Neural cell (in vitro differentiated cells): ENCODE results near the gene RPS27L. TPM values are rescaled to one million over a fixed set of nuclear protein-coding genes. Genes with fewer than 3 reads are reported as not detected.

Experiments
- H2AFZ ChIP-seq: fragments of 200-600, 300-800 bp; sonication (generic), shearing (Covaris generic); 2 replicates; pipeline ENCODE4 v1.6.0; 2014; ENCODE audit warnings: low read depth, mild to moderate bottlenecking, antibody characterized with exemption, low read length, moderate library complexity
- H3F3A ChIP-seq: fragments of 200-600 bp; shearing (Covaris generic); 2 replicates; pipeline ENCODE4 v1.6.1; 2016; ENCODE audit warnings: mild to moderate bottlenecking, moderate library complexity, mixed read lengths, antibody characterized with exemption, low read length; ENCODE audit not compliant: insufficient read depth, poor library complexity, severe bottlenecking
- H3K27ac ChIP-seq: fragments of 200-600, 300-800 bp; sonication (generic), shearing (Covaris generic); 2 replicates; pipeline ENCODE4 v1.5.1; 2014; ENCODE audit warnings: mild to moderate bottlenecking, low read length, moderate library complexity
- H3K27me3 ChIP-seq: fragments of 300-800, 200-600 bp; sonication (generic), shearing (Covaris generic); 2 replicates; pipeline ENCODE4 v1.6.0; 2014; ENCODE audit warnings: mild to moderate bottlenecking, low read depth, low read length, moderate library complexity; ENCODE audit not compliant: insufficient read depth
- H3K36me3 ChIP-seq: fragments of 300-800, 200-600 bp; sonication (generic), shearing (Covaris generic); 2 replicates; pipeline ENCODE4 v1.5.1; 2014; ENCODE audit warnings: mild to moderate bottlenecking, antibody characterized with exemption, low read length, moderate library complexity; ENCODE audit not compliant: insufficient read depth
- H3K4me2 ChIP-seq: fragments of 300-800, 200-600 bp; sonication (generic), shearing (Covaris generic); 2 replicates; pipeline ENCODE4 v1.6.0; 2014; ENCODE audit warnings: mild to moderate bottlenecking, low read length
- H3K4me3 ChIP-seq: fragments of 300-800, 200-600 bp; sonication (generic), shearing (Covaris generic); 2 replicates; pipeline ENCODE4 v1.5.1; 2014; ENCODE audit warnings: mild to moderate bottlenecking, low read length, moderate library complexity
- H3K79me2 ChIP-seq: fragments of 200-600 bp; shearing (Covaris generic); replicated peaks from 2 replicates; pipeline ENCODE4 v1.6.0; 2014; ENCODE audit warnings: mild to moderate bottlenecking, low read length, moderate library complexity; ENCODE audit not compliant: insufficient read depth
- H3K9ac ChIP-seq: fragments of 300-800, 200-600 bp; sonication (generic), shearing (Covaris generic); 2 replicates; pipeline ENCODE4 v1.6.1; 2016; ENCODE audit warnings: mild to moderate bottlenecking, low read length, mixed read lengths
- H3K9me2 ChIP-seq: fragments of 200-600 bp; shearing (Covaris generic); 2 replicates; pipeline ENCODE4 v1.6.1; 2016; ENCODE audit warnings: mild to moderate bottlenecking, low read length, mixed read lengths; ENCODE audit not compliant: insufficient read depth
- H3K9me3 ChIP-seq: fragments of 200-600, 300-800 bp; sonication (generic), shearing (Covaris generic); 2 replicates; pipeline ENCODE4 v1.6.1; 2016; ENCODE audit warnings: mild to moderate bottlenecking, mixed run types, low read length, moderate library complexity, mixed read lengths
- H4K20me1 ChIP-seq: fragments of 200-600 bp; shearing (Covaris generic); 2 replicates; pipeline ENCODE4 v1.6.1; 2016; ENCODE audit warnings: mild to moderate bottlenecking, mixed run types; ENCODE audit not compliant: insufficient read depth
- CTCF ChIP-seq: fragments of 450-650 bp; IDR thresholded peaks from 2 replicates; pipeline ENCODE4 v1.5.1; 2014; ENCODE audit warnings: antibody characterized with exemption, mild to moderate bottlenecking, moderate library complexity; ENCODE audit not compliant: poor library complexity, severe bottlenecking
- EP300 ChIP-seq: fragments of 450-650 bp; conservative IDR thresholded peaks from 2 replicates; pipeline ENCODE4 v1.6.1; 2014; ENCODE audit warnings: antibody characterized with exemption, mild to moderate bottlenecking, moderate library complexity; ENCODE audit not compliant: poor library complexity, severe bottlenecking
- EZH2 ChIP-seq: fragments of 200-600, 300-800 bp; shearing (Covaris generic), sonication (generic); IDR thresholded peaks from 2 replicates; pipeline ENCODE4 v1.6.1; 2014; ENCODE audit warnings: antibody characterized with exemption, low read length, borderline replicate concordance, mild to moderate bottlenecking; ENCODE audit not compliant: insufficient read depth, poor library complexity, severe bottlenecking
- MXI1 ChIP-seq: fragments of 450-650 bp; conservative IDR thresholded peaks from 2 replicates; pipeline ENCODE4 v1.6.1; 2014; ENCODE audit warnings: antibody characterized with exemption, mild to moderate bottlenecking; ENCODE audit not compliant: poor library complexity, severe bottlenecking
- POLR2AphosphoS5 ChIP-seq: IDR thresholded peaks from 2 replicates; pipeline ENCODE4 v1.6.1; 2012
- RAD21 ChIP-seq: fragments of 450-650 bp; conservative IDR thresholded peaks from 2 replicates; pipeline ENCODE4 v1.6.1; 2014; ENCODE audit warnings: antibody characterized with exemption, mild to moderate bottlenecking, moderate library complexity
- REST ChIP-seq: IDR thresholded peaks from 2 replicates; pipeline ENCODE4 v1.6.1; 2012; ENCODE audit warnings: borderline replicate concordance
- SMC3 ChIP-seq: fragments of 450-650 bp; conservative IDR thresholded peaks from 2 replicates; pipeline ENCODE4 v1.6.1; 2014; ENCODE audit warnings: antibody characterized with exemption, mild to moderate bottlenecking, moderate library complexity; ENCODE audit not compliant: poor library complexity
- TAF1 ChIP-seq: IDR thresholded peaks from 2 replicates; pipeline ENCODE4 v1.6.1; 2012; ENCODE audit warnings: low read depth
- polyA plus RNA-seq: library from polyadenylated mRNA; depleted of rRNA; stranded (reverse); fragments of >200 nt; gene quantifications from 2 replicates; pipeline ENCODE4 v1.2.3, GENCODE V29; 2014

Gene RPS27L
- polyA plus RNA-seq, 1 donor from 2014 or later = 58.2 TPM

GRCh38 chr15:63191895-63192618 is 34.8 kb upstream of the RPS27L start:
- peaks cover 3% of the 10 kb centered on the region for H3F3A ChIP-seq
- no peak overlapping the region for H3K27ac ChIP-seq
- peak overlapping the region; percentile 62 for H3K4me2 ChIP-seq
- peaks cover 75% of the 10 kb centered on the region for H3K79me2 ChIP-seq
- H3K4me3 ChIP-seq = peak overlapping the region; percentile 72
- H4K20me1 ChIP-seq = no peaks in the 10 kb centered on the region
- H3K9ac ChIP-seq = no peak overlapping the region
- TF ChIP-seq REST = no peak
- no peak for TF ChIP-seq EP300
- TF ChIP-seq RAD21 = no peak
- no peak for TF ChIP-seq POLR2AphosphoS5
- no peak for TF ChIP-seq MXI1
- TF ChIP-seq EZH2 = no peak
- TF ChIP-seq CTCF = no peak
- TF ChIP-seq TAF1 = no peak
- no peak for TF ChIP-seq SMC3
- no peaks in the 10 kb centered on the region for H3K36me3 ChIP-seq
- H3K9me2 ChIP-seq = no peaks in the 10 kb centered on the region
- H3K9me3 ChIP-seq = no peaks in the 10 kb centered on the region
- H3K27me3 ChIP-seq = no peaks in the 10 kb centered on the region
- no peak overlapping the region for H2AFZ ChIP-seq

- Histone ChIP-seq H3K9me3 (no peaks in the 10 kb centered on the region), H3K79me2 (peaks cover 65% of the 10 kb centered on the region), H3K27me3 (no peaks in the 10 kb centered on the region), H3K27ac (peak overlapping the region; percentile 88), H4K20me1 (no peaks in the 10 kb centered on the region), H3F3A (peaks cover 3% of the 10 kb centered on the region), H2AFZ (no peak overlapping the region), H3K4me3 (peak overlapping the region; percentile 72), H3K9ac (peak overlapping the region; percentile 86), H3K4me2 (peak overlapping the region; percentile 62), H3K36me3 (no peaks in the 10 kb centered on the region), H3K9me2 (no peaks in the 10 kb centered on the region)
- TF ChIP-seq CTCF (no peak), RAD21 (no peak), SMC3 (no peak), EP300 (no peak), POLR2AphosphoS5 (no peak), REST (no peak), MXI1 (no peak), EZH2 (no peak), TAF1 (no peak)
Measured at GRCh38 chr15:63190769-63191649, 33.7 kb upstream of the RPS27L start.
